ENCODE results near the gene GFER.

- TF ChIP-seq POLR2A (IDR thresholded peaks at IDR 0.05; ENCODE audit: low read length) (no peak), GATA1 (IDR thresholded peaks at IDR 0.05; ENCODE audit: low read depth, low read length) (no peak)
Measured at GRCh38 chr16:2019518-2019920, 35.5 kb downstream of the GFER start, which contains the start of gene NPW.
